ENCODE results near the gene F13A1. TPM values are rescaled to one million over a fixed set of nuclear protein-coding genes. Genes with fewer than 3 reads are reported as not detected.

Gene F13A1
- polyA plus RNA-seq, 1 donor (not counting 4 experiments of a cell fraction or from before 2014, with no cell fraction given) = not detected

GRCh38 chr6:6148192-6148815, 172.2 kb downstream of the F13A1 start:
- DNase-seq (ENCODE audit: low read depth, low spot score) = no peak
- FAIRE-seq = no peak
- H3K9me3 ChIP-seq (ENCODE audit: control insufficient read depth, low read depth, low read length) = no peaks in the 10 kb centered on the region
- H3K27me3 ChIP-seq (ENCODE audit: control insufficient read depth, extremely low read depth, insufficient read depth, low read length) = no peaks in the 10 kb centered on the region
- H3K4me2 ChIP-seq (ENCODE audit: control insufficient read depth, extremely low read depth, insufficient read depth, low read depth, low read length) = no peak overlapping the region
- no peak for TF ChIP-seq CTCF (optimal IDR thresholded peaks at IDR 0.05 in 1 of 3, IDR thresholded peaks at IDR 0.05 in 1 of 3, conservative IDR thresholded peaks at IDR 0.05 in 1 of 3; ENCODE audit: extremely low read depth in 1 of 3, insufficient read depth in 2 of 3, low read length in 3 of 3)
- TF ChIP-seq EZH2 (IDR thresholded peaks at IDR 0.05; ENCODE audit: low read length) = no peak
- H3K9ac ChIP-seq (ENCODE audit: control insufficient read depth, extremely low read depth, insufficient read depth, low read length) = no peak overlapping the region
- H3K4me1 ChIP-seq (ENCODE audit: control insufficient read depth, extremely low read depth, insufficient read depth, low read length) = no peaks in the 10 kb centered on the region
- no peak overlapping the region for H3K27ac ChIP-seq (ENCODE audit: control insufficient read depth, insufficient read depth, low read length)
- H3K79me2 ChIP-seq (ENCODE audit: control insufficient read depth, insufficient read depth, low read length) = no peaks in the 10 kb centered on the region
- no peaks in the 10 kb centered on the region for H3K36me3 ChIP-seq (ENCODE audit: control insufficient read depth in 2 of 2, extremely low read depth in 1 of 2, insufficient read depth in 2 of 2, low read length in 2 of 2)
- H2AFZ ChIP-seq (ENCODE audit: control insufficient read depth, low read length) = no peak overlapping the region
- H4K20me1 ChIP-seq (ENCODE audit: control insufficient read depth, extremely low read depth, insufficient read depth, low read length) = no peaks in the 10 kb centered on the region
- H3K4me3 ChIP-seq (ENCODE audit: control insufficient read depth in 2 of 3, extremely low read depth in 1 of 3, insufficient read depth in 2 of 3, low read depth in 1 of 3, low read length in 3 of 3) = no peak overlapping the region
- no peaks in the 10 kb centered on the region for H3K9me1 ChIP-seq (ENCODE audit: control insufficient read depth, extremely low read depth, insufficient read depth, low read length)
- dilution Hi-C loops (cut with MboI; ENCODE audit: extremely low pct_ligation_motif_present, low sequenced_read_pairs) = no loop called here

- FAIRE-seq (no peak), DNase-seq (ENCODE audit: low read depth, low spot score) (no peak)
- dilution Hi-C loops (cut with MboI; ENCODE audit: extremely low pct_ligation_motif_present, low sequenced_read_pairs) = no loop called here
These were observed 188.9 kb downstream of the F13A1 start for GRCh38 chr6:6131492-6132109.

More at GRCh38 chr6:6131492-6132109, 188.9 kb downstream of the F13A1 start:
- H3K9ac ChIP-seq (ENCODE audit: control insufficient read depth, extremely low read depth, insufficient read depth, low read length) = no peak overlapping the region
- H4K20me1 ChIP-seq (ENCODE audit: control insufficient read depth, extremely low read depth, insufficient read depth, low read length) = no peaks in the 10 kb centered on the region
- H3K27me3 ChIP-seq (ENCODE audit: control insufficient read depth, extremely low read depth, insufficient read depth, low read length) = no peaks in the 10 kb centered on the region
- H2AFZ ChIP-seq (ENCODE audit: control insufficient read depth, low read length) = no peak overlapping the region
- no peaks in the 10 kb centered on the region for H3K9me1 ChIP-seq (ENCODE audit: control insufficient read depth, extremely low read depth, insufficient read depth, low read length)
- H3K4me1 ChIP-seq (ENCODE audit: control insufficient read depth, extremely low read depth, insufficient read depth, low read length) = no peaks in the 10 kb centered on the region
- H3K4me2 ChIP-seq (ENCODE audit: control insufficient read depth, extremely low read depth, insufficient read depth, low read depth, low read length) = no peak overlapping the region
- TF ChIP-seq EZH2 (IDR thresholded peaks at IDR 0.05; ENCODE audit: low read length) = no peak
- peak; percentile 7 to 46 (median 31) for TF ChIP-seq CTCF (optimal IDR thresholded peaks at IDR 0.05 in 1 of 3, IDR thresholded peaks at IDR 0.05 in 1 of 3, conservative IDR thresholded peaks at IDR 0.05 in 1 of 3; ENCODE audit: extremely low read depth in 1 of 3, insufficient read depth in 2 of 3, low read length in 3 of 3)
- H3K79me2 ChIP-seq (ENCODE audit: control insufficient read depth, insufficient read depth, low read length) = no peaks in the 10 kb centered on the region
- H3K9me3 ChIP-seq (ENCODE audit: control insufficient read depth, low read depth, low read length) = no peaks in the 10 kb centered on the region
- H3K27ac ChIP-seq (ENCODE audit: control insufficient read depth, insufficient read depth, low read length) = no peak overlapping the region
- no peak overlapping the region for H3K4me3 ChIP-seq (ENCODE audit: control insufficient read depth in 2 of 3, extremely low read depth in 1 of 3, insufficient read depth in 2 of 3, low read depth in 1 of 3, low read length in 3 of 3)
- H3K36me3 ChIP-seq (ENCODE audit: control insufficient read depth in 2 of 2, extremely low read depth in 1 of 2, insufficient read depth in 2 of 2, low read length in 2 of 2) = no peaks in the 10 kb centered on the region

Measured in keratinocyte (primary cell).